Keratinocyte (primary cell): ENCODE measurements around the gene MYH9.

Source experiments
- EZH2 ChIP-seq: IDR thresholded peaks from one replicate; pipeline ENCODE4 v1.6.1; 2012; ENCODE audit warnings: inconsistent platforms, mild to moderate bottlenecking, low read length, moderate library complexity
- TF ChIP-seq, protein P1 (sequence below), 3 experiments: IDR thresholded peaks in 1 of 3; conservative IDR thresholded peaks in 1 of 3; optimal IDR thresholded peaks in 1 of 3; 2 replicates in 2 of 3; 3 replicates in 1 of 3; pipeline versions ENCODE3 to v1.5.1; 2011; ENCODE audit warnings: low read length in 3 of 3, mild to moderate bottlenecking in 3 of 3, moderate library complexity in 2 of 3, control low read depth in 1 of 3, inconsistent platforms in 1 of 3; ENCODE audit not compliant: insufficient read depth in 2 of 3; ENCODE audit errors: extremely low read depth in 1 of 3

DNA sequence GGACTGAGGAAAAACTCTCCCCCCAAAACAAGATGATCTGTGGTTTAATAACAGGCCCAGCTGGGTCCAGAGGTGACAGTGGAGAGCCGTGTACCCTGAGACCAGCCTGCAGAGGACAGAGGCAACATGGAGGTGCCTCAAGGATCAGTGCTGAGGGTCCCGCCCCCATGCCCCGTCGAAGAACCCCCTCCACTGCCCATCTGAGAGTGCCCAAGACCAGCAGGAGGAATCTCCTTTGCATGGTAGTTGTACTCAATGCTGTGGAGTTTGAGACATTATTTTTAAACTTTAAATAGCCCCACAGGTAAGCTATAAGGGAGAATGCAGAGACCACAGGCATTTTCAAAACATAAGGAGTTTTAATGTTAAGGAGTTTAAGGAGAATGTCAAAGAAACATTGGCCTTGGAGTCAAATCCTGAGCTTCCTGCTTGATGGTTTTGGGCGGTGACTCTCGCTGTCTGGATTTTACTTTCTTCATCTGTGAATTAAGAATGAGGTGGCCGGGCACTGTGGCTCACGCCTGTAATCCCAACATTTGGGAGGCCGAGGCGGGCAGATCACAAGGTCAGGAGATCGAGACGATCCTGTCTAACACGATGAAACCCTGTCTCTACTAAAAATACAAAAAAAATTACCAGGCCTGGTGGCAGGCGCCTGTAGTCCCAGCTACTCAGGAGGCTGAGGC, 128.0 kb downstream of the MYH9 start:
- TF ChIP-seq, protein P1, sequence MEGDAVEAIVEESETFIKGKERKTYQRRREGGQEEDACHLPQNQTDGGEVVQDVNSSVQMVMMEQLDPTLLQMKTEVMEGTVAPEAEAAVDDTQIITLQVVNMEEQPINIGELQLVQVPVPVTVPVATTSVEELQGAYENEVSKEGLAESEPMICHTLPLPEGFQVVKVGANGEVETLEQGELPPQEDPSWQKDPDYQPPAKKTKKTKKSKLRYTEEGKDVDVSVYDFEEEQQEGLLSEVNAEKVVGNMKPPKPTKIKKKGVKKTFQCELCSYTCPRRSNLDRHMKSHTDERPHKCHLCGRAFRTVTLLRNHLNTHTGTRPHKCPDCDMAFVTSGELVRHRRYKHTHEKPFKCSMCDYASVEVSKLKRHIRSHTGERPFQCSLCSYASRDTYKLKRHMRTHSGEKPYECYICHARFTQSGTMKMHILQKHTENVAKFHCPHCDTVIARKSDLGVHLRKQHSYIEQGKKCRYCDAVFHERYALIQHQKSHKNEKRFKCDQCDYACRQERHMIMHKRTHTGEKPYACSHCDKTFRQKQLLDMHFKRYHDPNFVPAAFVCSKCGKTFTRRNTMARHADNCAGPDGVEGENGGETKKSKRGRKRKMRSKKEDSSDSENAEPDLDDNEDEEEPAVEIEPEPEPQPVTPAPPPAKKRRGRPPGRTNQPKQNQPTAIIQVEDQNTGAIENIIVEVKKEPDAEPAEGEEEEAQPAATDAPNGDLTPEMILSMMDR (optimal IDR thresholded peaks at IDR 0.05 in 1 of 3, IDR thresholded peaks at IDR 0.05 in 1 of 3, conservative IDR thresholded peaks at IDR 0.05 in 1 of 3; ENCODE audit: extremely low read depth in 1 of 3, insufficient read depth in 2 of 3, low read length in 3 of 3) = no peak
- no peak for TF ChIP-seq EZH2
